NK-92 treated with Interleukin-12 subunit alpha and Interleukin-12 subunit beta, amount 100 ng/mL, for 24 hours (cell line): ENCODE data around the gene RIMS1.

ENCODE experiments used
- DNase-seq: peaks from one replicate; lab custom pipeline; 2025; lab: John Stamatoyannopoulos, UW

RIMS1 gene

DNA sequence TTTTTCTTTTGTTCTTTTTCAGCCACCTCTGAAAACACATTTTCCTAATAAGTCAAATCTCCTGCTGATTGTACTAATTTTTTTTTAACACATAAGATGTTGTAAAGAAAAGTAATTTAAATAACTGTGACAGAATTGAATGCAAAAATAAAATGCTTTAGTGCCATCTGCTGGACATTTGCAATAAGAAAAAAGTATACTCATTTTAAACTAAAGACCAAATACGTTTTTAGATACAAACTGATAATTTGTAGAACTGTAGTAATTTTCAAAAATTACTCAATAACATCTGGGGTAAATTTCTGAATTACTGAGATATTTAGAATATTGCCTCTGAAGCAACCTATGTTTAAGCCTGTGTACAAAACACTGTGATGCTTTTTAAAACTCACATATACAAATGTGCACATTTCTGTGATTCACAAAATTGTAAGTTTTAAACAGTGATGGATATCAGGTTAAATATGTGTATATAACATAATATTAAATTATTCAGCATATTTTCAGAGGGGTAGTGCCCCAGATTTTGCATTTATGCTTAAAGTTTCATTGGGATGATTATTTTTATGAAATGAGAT lies 198.7 kb downstream of the RIMS1 start:
- no peak for DNase-seq

DNA sequence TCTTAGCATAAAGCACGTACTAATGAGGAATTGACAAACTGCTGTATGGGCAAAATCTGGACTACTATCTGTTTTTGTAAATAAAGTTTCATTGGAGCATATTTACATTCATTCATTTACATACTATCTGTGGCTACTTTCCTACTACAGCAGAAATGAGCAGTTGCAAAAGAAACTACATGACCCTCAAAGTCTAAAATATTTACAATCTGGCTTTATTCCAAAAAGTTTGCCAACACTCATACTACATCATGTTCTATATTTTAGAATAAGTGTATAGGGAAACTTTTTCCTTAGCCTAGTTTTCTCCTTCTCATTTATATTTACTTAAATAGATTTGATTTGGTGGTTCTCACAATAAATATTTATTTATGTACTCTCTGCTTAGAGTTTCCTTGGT lies 208.2 kb downstream of the RIMS1 start:
- no peak for DNase-seq

DNA sequence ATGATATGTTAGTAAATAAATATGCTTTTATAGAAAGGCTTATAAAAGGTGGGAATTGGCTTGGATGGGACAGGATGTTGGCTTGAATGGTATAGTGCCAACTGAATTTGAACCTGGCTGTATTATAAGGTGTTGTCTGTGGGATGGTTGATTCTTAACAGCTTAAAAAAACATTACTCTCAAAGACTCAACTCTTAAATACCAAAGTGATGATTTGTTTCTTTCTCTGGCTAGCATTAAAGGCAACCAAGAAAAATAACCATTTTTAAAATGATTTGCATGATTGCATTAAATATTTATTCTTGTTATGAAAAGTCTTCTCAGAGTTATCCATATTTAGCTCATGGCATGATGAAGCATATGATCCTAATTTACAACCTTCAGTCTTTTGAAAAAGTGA lies 216.2 kb downstream of the RIMS1 start:
- DNase-seq = no peak

DNA sequence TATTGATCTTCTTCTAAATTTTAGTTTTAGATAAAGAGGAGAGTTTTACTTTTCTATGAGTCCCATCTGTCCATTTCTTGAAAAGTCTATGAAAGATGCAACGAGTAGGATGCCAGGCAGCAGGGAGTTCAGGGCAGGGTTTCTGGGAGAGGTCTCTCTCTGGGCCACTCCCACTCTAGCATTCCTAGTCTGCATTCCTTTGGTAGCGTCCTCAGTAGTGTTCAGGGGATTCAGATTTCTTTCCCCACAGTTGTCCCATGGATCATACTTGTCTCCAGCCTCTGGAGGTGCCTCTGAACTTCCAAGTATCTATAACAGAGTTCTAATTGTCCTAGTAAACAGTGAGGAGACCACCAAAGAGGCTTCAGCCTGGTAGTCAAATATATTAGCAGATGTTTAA lies 225.3 kb downstream of the RIMS1 start:
- DNase-seq = no peak

DNA sequence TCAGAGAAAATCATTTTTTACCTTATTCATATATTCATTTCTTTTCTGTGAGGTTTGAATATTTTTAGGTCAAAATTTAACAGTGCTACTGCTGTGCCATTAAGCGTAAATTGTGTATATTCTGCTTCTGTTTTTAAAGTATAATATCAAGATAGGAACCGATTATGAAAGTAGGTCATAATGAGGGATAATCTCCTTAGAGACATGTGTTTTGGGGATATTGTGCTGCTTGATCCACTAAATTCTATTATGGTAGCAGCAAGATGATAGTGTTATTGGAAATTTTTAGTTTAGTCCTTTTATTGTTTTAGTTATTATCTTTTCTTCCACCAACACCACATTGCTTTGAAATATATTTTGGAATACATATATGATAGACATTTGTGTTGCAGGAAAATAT lies 244.0 kb downstream of the RIMS1 start:
- no peak for DNase-seq

DNA sequence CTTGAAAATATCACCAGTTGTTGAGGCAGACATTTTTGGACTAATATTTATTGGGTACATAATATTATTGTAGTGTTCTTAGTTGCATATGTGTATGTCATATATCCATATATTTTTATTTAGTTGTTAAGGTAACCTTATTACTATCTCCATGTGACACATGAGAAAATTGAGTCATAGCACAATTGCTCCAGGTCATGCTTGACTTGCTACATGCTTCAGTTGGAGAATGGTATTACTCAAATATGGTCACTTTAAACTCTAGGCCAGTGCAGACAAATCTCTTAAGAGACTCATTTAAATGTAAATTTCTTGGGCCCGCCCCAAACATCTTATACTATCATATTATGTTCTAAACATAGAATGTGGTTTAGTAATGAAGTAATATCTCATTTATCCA lies 246.1 kb downstream of the RIMS1 start:
- no peak for DNase-seq

DNA sequence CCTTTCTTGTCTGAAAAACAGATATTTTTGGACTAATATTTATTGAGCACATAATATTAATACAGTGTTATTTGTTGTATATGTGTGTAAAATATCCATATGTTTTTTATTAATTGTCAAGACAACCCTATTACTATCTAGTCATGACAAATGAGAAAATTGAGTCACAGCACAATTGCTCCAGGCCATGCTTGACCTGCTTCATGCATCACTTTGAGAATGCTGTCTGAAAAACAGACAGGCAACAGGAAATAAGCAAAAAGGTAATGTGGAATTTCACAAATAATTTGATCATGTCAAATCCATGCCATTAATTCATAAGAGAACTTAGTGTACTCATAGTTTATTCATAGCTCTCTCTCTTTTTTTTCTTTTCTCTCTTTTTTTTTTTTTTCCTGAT lies 246.5 kb downstream of the RIMS1 start:
- no peak for DNase-seq

DNA sequence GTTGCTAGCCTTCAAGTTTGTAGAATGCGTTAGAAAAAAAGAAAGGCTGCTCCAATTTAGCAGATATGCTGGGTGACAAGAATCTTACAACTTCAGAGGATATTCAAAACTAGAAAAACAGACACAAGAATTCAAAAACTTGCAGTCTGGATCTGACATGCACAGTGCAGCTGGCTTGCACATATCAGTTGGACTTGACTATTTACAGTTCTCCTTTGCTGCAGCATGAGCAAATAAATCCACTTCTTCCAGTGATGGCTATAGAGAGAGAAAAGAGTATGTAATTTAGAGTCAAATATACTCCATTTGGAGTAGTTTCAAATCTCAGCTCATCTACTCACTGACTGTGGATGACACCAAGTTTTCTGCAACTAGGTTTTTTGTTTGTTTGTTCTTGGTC lies 247.0 kb downstream of the RIMS1 start:
- no peak for DNase-seq

DNA sequence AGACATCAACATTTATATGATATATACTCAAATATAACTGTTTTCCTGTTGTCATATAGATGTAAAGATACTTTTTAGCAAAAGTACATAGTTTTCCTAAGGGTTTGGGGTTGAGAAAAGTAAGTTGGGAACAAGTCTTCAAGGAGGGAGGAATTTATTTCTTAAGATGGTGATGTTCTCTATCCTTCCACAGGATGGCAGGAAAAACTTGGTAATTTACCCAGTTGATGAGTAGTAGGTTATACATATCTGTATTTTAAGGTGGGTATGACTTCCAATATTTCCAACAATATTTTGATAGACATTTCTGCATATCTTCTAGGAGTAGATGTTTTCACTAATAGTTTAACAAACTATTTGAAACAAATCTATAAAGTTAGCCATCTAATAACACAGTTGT lies 254.4 kb downstream of the RIMS1 start:
- DNase-seq = no peak

DNA sequence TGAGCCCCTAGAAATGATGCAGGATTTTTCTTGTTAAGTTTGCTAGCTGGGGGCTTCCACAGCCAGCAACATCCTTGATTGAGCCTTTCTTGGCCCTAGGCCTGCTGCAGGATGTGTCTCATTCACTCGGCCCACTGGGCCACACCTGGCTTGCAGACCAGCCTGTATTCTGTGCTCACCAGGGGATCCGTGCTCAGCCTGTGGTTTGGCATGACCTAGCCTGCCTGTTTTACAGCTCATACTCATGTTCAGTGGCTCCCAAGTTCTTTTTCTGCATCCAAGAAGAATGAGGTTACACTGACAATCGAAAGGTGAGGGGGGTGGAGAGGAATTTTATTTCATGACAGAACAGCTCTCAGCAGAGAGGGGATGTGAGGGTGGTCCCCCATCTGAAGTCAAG lies 263.4 kb downstream of the RIMS1 start:
- DNase-seq = no peak

DNA sequence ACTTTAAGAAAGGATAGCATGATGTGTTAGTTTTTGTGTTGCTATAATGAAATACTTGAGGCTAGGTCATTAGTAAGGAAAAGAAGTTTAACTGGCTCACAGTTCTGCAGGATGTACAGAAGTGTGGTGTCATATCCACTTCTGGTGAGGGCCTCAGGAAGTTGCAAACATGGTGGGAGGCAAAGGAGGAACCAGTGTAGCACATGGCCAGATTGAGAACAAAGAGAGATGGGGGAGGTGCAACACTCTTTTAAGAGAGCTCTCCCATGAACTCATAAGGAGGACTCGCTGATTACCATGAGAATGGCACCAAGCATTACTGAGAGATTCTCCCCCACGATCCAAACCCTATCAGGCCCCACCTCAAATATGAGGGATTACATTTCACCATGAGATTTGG lies 265.4 kb downstream of the RIMS1 start:
- DNase-seq = no peak

DNA sequence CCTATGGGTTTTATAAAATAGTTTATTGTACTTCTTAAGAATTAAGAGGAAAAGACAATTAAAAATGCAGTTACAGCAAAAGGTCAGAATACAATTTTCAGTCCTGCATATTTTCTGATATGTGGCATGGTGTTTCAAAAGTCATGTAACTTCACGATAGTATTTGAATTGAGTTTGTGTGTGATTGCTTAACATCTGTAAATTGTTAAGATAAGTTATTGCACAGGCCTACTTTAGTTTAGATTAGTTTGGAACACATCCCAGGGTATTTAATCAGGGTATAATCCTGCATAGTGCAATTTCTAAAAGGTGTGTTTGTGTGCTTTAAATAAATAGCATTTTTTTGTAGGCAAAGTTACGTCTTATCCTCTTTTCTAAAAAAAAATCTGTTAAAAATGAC lies 289.6 kb downstream of the RIMS1 start:
- DNase-seq = no peak

DNA sequence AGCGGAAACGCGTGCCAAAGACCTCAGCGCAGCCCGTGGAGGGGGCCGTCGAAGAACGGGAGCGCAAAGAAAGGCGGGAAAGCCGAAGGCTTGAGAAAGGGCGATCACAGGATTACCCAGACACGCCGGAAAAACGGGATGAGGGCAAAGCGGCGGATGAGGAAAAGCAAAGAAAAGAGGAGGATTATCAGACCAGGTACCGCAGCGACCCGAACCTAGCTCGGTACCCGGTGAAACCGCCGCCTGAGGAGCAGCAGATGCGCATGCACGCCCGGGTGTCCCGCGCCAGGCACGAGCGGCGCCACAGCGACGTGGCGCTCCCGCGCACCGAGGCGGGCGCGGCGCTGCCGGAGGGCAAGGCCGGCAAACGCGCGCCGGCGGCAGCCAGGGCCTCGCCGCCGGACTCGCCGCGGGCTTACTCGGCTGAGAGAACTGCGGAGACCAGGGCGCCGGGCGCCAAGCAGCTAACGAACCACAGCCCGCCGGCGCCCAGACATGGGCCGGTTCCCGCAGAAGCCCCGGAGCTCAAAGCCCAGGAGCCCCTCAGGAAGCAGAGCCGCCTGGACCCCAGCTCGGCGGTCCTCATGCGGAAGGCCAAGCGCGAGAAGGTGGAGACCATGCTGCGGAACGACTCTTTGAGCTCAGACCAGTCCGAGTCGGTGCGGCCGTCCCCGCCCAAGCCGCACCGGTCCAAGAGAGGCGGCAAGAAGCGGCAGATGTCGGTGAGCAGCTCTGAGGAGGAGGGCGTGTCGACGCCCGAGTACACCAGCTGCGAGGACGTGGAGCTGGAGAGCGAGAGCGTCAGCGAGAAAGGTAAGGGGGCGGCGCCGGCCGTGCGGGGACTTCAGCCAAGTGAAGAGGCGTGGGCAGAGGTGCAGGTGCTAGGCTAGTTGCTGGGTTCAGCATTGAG lies 296.2 kb downstream of the RIMS1 start:
- DNase-seq = no peak

DNA sequence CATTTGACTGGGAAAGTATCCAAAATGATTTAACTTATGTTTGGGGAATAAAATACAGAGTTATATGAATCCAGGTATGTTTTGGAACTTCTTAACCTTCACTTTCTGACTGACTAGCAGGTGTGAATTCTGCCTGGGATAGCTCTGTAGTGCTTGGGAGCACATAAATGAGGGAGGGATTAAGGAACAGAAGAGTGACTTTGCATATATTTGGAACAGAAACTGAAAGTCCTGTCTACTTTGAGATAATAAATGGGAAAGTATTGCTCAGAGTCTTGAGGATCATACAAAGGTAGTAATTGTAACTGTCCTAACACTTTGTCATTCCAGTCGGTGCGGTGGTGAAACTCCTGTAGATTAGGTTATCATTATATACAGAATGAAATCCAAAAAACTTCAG lies 317.6 kb downstream of the RIMS1 start:
- DNase-seq = no peak

DNA sequence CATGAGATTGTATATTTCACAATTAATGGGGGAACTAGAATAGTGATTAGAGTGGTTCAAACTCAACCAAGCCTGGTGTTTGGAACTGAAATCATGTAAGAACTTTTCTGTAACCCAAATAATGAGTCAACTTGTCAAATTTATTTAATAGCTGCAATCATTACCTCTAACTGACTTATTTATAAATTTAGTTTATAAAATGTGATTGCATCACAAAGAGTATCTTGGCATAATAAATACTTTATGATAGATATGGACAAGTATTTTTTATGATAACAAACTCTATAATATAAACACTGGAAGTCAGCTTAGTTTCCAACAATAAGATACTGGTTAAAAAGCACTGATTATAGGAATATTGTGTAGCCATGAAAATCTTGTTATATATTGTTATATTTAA lies 319.1 kb downstream of the RIMS1 start:
- DNase-seq = no peak

DNA sequence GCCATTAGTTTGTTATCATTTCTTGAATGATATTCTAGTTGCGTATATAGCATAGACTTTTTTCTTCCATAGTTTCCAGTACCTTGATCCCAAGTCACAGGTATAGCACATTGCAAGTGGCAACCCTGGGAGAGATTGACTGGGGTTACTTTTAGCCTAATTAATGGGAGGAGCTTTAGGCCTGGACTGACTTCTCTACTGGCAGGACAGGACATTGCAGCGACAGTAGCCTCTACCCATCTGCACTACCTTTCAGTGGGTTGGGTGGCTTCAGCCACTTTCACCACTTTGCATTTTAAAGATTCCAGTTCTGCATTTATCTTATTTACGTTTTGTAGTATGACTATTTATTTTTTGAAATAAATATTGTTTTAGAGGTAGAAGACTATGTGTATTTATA lies 320.3 kb downstream of the RIMS1 start:
- no peak for DNase-seq

DNA sequence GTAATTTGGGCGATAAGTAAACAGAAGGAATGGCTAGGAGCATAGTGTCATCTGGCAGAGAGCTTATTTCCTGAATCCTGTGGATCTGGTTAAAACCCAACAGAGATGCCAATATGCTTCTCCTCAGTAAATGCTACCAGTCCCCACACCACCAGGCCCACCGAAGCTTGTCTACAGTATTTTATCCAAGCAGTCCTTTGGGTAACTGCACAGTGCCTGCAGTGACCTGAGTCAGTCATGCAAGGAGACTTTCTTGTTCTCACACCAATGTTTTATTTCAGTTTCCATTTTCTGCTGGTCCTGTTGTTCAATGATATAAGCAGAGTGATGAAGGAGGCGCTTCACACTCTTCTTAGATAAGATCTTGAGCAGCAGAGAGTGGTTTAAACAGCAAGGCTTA lies 326.3 kb downstream of the RIMS1 start:
- no peak for DNase-seq

DNA sequence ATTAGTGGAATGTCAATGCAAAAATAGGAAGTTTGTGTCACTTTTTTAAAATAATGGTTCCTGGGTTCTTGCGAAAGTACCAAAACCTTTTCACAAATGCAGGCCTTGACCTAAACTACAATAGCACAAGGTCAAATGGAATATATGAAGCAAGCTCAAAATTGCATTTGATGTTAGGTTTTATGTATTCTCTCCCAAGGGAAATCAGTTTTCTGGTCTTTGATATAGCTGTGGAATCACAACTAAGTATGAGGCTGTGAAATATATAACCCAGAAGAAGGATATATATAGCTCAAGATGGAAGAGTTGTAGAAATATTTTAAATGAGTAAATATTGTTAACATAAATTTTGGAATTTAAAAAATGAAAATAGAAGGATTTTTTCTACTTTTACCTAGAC lies 327.3 kb downstream of the RIMS1 start:
- no peak for DNase-seq

DNA sequence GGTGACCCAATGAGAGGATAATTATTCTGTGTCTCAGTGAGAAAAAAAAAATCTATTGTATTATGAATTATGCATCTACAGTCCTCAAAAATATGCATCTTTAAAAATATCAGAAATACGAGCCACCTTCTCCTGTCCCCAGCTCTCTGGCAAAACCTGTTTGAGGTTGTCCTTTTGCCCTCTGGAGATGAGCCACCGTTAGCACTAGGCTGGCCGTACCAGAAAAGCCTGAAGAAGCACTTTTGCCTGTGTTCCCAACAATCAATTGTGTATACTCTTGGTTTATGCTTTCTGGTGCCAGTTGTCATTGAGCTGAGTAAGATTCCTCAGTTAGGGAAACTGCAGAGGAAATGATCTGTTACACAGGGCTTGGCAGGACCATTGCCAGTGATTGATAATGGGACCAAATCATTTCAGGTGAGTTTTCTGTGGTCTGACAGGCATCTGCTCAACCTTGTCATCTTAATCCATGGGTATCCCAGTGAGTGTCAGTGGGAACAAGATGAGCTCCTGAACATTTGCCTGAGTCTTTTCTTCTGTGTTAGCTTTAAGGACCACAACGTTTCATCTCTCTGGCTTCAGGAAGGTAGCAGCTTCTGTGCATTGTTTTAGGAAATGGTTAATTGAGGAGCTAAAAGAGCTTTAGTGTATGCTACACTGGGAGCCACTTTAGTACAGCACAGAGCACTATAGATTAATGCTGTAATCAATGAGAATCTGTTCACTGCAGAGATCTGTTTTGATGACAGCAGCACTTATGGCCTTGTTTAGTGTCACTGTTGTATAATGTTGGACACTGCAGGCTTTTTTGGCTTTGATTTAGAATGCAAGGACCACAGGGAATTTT lies 330.1 kb downstream of the RIMS1 start:
- no peak for DNase-seq

DNA sequence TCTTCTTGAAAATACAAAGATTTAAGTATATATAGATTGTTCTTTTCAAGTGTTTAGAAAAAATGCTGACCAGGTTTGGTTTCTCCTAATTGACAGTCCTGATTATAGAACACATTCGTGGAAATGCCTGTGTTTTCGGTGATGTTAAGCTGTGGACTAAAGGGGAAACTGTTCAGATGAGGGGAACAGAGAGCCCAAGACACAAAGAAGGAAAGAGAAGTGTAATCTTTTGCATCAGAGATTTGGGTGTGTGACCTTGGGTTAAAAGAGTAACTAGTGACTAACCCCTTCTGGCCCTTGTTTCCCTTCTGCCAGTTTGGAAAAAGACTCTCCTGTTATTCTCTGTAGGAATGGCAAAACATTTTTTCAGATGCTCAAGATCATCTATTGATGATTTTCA lies 331.3 kb downstream of the RIMS1 start:
- no peak for DNase-seq

DNA sequence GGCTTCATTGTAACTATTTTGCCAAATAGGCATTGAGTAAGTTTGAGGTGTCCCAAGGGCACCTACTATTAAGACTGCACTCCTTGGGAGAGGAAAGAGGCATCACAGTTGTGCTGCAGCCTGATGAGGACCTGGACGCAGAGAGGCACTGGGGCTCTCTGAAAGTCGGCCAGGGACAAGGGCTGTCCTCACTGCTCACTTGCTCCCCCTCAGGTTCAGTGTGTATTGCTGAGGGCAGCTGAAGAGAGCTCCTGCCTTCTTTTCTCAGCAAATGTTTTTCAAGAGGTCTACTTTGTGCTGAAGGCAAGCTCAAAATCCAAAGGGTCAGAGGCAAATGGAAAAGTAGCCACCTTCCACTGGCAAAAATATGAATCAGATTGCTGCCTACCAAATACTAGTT lies 331.8 kb downstream of the RIMS1 start:
- DNase-seq = no peak

DNA sequence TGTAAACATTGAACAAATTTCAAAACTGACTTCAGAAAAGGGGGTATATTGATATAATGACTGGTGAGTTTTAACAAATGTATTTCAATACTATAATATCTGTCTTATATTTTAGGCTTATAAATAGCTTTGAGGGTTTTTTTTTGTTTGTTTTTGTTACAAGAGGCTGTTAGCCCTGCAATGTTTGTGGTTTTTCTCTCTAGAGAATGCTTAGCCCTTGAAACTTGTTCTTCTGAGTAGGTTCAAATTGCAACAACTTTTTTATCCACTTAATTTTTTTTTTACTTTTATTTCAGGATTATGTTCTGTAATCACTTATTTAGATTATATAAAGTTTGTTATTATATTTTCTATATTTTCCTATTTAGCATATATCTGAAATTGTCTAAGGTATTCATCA lies 333.2 kb downstream of the RIMS1 start:
- no peak for DNase-seq

DNA sequence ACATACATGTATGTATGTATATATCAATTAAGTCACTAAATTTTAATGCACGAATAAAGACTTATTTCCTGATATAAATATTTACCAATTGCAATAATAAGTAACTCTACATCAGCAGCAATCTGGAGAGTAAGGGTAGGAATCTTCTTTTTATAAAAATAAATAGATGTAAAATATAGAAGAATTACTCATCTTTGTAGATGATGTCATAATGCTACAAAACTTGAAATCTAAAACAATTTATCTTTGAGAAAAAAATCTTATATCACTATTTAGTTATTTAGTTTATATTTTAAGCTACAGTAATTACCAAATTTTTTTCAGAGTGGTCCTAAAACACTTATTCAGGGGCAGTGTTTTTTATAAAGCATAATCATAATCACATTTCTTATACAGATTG lies 351.7 kb downstream of the RIMS1 start:
- no peak for DNase-seq
